HG03342 (cell line): ENCODE measurements around the gene LTA.
"Not testable (repeated sequence)": the region's sequence is repeated elsewhere in the genome, so short reads cannot be mapped to it uniquely, and the experiment has no call there.

ENCODE experiments used
- ATAC-seq: cut with Tn5 transposase; IDR thresholded peaks from one replicate; pipeline ENCODE4 v1.9.1; 2021; ENCODE audit warnings: mild to moderate bottlenecking, moderate library complexity; ENCODE audit not compliant: unreplicated experiment

Gene LTA

DNA sequence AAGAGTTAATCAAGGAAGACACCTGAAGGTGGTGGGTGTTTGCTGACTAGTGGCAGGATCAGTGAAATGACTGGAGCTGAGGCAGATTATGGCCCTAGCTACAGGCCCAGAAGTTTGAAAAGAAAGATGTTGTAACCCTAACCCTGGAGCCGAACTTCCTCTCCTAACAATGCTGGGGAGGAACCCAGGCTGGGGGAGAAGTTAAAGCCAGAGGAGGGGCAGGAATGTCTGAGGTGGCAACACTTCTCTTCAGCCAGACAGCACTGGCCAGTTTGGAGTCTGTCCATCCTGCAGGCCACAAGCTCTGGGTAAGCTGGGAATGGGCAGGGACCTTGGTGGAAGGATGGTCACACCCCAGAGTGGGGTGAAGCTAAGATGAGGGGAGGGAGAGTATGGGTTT, 13.9 kb downstream of the LTA start, which contains the start of gene LST1:
TSS of gene LST1 (plus strand) at position 270 of the 400 bp plus-strand sequence. CDS start 1,023 bp downstream, outside the sequence.
- no peak for ATAC-seq

DNA sequence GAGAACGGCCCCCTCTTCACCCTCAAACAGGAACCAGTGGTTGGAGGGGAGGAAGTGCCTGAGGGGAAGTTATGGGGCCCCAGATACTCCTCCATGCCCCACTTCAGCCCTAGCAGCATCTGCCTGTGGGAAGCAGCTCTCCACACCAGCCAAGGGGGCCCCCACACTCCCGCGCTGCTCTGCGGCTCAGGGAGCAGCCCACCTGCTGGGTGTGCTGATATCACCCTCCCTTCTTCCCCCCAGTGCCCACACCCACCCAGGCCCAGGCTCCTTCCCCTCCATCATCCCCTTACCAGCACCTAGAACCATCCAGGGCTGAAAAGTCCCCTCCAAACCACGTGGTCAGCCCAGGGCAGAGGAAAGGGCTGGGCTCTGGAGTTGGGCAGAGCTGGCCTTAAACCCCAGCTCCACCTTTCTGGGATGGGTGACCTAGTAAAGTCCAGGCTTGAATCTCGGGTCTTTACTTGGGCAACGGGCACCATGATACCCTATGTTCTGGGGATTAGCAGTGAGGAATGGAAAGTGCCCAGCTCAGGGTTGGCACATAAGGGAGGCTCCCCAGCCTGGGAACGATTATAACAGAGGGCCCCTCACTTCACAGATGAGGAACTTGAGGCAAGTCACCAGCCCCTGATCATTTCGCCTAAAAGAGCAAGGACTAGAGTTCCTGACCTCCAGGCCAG, 14.7 kb downstream of the LTA start:
- ATAC-seq, result no peak

DNA sequence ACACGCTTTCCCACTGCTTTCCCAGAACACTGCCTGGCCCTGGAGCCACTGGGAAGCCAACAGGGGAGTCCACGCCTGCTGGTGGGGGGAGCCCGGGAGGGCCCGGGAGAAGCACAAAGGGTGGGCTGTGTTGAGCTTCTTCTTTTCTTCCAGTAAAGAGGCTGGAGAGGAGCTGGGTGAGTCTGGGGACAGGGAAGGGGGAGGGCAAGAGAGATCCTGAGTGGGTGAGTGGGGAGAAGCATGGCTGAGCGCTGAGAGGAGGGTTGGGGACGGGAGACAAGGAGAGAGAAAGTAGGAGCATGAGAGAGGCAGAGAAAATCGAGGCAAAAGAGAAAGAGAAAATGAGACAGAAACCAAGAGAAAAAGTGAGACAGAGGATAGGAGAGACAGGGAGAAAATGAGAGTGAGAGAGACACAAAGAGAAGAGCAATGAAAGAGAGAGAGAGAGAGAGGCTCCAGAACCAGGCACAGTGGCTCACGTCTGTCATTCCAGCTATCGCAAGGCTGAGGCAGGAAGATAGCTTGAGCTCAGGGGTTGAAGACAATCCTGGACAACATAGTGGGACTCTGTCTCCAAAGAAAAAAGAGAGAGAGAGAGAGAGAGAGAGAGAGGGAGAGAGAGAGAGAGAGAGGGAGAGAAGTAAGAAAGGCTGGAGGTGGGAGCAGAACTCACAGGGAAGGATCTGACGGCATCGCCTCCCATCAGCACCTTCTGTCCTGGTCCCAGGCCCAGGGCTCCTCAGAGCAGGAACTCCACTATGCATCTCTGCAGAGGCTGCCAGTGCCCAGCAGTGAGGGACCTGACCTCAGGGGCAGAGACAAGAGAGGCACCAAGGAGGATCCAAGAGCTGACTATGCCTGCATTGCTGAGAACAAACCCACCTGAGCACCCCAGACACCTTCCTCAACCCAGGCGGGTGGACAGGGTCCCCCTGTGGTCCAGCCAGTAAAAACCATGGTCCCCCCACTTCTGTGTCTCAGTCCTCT, 16.0 kb downstream of the LTA start:
- no peak for ATAC-seq

DNA sequence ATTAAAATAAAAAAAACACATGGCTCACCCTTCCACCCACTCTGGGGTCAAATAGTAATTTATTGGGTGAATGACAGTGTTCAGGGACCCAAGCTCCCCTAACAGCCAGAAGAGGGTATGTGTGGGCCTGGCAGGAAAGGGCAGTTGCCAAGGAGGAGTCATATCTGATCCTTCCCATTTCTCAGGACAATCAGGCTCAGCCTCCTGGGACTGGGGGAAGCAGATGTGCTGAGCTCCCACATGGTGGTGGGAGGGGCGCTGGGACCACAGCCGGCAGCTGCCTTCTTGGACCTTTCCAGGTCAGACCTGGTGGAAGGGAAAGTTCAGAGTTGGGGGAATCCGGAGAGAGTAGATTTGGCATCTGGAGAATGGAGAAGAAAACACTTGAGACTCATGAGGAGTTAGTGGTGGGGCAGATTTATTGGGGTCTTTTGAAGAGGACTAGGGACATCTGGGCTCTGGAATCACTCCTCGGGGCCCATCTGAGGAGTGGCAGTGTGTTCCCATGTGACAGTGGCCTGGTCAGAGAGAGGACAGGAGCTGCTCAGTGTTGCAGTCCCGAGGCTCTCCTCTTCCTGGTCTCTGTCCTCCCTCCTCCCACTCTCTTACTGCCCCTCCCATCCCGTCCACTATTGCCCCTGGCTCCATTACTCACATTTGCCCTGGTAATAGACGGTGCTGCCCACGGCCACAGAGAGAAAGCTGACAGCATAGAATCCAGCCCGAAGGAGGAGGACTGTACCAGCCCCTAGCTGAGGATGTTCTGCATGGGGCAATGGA, 17.0 kb downstream of the LTA start:
- ATAC-seq, result no peak

DNA sequence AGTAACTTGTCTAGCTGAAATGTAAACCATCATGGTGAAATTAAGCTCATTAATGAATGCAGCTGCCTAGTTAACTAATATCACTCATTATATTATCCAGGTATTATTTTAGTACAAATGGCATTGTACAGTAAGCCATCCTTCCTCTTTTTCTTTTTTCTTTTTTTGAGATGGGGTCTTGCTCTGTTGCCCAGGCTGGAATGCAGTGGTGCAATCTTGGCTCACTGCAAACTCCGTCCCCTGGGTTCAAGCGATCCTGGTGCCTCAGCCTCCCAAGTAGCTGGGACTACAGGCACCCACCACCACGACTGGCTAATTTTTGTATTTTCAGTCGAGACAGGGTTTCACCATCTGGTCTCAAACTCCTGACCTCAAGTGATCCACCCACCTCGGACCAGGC, 18.6 kb downstream of the LTA start:
- not testable (repeated sequence) for ATAC-seq

DNA sequence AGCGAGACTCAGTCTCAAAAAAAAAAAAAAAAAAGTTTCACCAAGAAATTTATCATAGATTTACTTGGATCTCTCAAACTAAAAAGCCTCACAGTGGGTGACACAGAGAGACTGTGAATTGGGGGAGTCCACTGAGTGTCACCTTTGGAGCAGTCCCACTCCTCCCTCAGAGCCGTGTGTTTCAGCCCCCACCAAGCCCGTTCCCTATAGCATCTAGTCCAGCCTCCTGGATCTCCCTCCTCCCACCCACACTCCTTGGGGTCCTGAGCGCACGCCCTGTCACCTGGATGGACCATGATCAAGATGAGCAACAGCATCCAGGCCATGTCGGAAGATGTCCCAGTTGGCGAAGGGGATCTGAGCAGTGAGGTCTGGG, 20.3 kb downstream of the LTA start:
- no peak for ATAC-seq

DNA sequence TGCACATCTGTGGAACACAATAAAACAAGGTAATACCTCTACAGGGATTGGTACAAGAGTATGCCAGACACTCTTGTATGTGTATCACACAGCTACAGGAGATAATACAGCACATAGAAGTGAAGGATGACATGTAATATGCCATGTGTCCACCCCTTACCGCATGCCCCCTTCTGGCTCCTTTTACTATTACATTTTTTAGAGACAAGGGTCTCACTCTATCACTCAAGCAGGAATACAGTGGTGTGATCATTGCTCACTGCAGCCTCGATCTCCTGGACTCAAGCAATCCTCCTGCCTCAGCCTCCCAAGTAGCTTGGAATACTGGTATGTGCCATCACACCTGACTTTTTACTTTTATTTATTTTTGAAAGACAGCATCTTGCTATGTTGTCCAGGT, 24.9 kb downstream of the LTA start:
- no peak for ATAC-seq

DNA sequence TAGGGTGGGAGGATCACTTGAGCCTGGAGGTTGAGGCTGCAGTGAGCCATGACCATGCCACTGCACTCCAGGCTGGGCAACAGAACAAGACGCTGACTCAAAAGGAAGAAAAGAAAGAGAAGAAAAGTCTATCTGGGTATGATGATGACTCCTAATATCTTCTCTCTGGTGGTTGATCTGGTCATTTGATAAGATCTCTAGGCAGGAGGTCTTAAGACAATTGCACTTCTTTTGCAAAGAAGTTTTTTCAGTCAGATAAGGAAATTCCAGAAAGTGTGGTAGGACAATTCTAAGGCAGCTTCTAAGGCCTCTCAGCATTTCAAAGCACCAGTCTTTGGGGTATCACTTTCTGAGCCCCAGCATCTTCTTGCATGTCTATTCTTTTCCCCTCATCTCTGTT, 35.2 kb downstream of the LTA start:
- no peak for ATAC-seq

DNA sequence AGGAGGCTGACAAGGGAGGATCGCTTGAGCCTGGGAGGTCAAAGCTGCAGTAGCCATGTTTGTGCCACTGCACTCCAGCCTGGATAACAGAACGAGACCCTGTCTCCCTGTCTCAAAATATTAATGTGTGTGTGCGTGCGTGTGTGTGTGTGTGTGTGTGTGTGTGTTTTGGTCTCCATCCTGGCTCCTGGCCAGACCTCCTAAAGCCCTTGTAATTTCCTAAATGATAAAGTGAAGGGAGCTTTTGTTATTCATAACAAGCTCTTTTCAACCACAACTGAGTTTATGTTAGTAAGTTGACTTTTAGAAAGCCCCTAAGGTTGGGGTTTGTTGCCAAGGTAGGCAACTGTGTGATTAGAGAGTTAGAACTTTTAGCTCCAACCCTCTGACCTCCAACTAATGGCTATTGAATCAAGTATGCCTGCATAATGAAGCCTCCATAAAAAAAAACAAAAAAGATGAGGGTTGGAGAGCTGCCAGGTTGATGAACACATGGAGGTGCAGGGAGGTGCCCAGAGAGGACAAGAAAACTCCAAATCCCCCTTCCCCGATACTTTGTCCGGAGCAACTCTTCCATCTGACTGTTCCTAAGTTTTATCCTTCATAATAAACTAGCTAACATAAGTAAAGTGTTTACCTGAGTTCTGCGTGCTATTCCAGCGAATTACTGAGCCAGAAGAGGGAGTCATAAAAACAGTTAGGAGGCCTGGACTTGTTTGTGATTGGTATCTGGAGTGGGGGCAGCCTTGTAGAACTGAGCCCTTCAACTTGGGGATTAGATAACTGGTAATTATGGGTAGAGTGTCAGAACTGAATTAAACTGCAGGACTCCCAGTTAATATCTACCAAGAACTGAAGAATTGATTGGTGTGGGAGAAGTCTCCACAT, 37.7 kb downstream of the LTA start:
- no peak for ATAC-seq

DNA sequence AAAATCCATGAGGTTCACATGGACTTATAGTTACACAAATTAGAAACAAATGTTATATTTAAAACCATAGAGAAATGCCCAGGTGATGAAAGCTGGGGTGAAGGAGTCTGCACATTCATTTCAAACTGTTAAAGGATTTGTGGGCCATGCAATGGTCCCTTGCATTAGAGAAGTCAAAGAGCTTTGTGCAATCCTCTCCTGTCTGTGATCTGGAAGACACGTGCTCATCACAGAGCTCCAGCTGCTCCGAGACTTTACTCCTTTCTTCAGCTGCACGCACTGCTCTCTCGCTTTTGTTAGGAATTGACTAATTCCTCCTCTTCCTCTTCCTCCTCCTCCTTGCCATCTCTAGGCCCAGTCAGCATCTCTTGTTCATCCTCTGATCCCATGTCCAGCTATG, 38.9 kb downstream of the LTA start:
- ATAC-seq, result no peak

DNA sequence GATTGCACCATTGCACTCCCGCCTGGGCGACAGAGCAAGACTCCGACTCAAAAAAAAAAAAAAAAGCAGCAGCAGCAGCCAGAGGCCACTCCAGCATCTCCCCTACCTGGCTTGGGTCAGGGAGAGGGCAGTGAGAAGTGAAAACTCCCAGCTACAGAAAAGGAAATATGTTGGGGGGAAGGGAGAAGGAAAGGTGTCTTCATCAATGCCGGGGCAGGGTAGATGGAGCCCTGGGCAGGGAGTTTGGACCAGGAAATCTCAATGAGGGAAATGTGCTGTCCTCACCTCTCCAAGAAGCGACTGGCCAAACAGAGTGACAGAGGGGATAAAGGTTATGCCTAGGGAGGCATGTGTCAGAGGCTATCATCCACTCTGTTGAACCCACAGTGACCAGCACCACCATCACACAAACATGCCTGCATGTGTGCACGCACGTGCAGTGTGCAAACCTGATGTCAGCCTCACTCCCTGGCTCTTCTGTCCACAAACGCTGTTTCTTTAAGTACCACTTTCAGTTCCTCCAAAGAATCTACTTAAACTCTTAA, 42.1 kb downstream of the LTA start:
- ATAC-seq, result no peak

DNA sequence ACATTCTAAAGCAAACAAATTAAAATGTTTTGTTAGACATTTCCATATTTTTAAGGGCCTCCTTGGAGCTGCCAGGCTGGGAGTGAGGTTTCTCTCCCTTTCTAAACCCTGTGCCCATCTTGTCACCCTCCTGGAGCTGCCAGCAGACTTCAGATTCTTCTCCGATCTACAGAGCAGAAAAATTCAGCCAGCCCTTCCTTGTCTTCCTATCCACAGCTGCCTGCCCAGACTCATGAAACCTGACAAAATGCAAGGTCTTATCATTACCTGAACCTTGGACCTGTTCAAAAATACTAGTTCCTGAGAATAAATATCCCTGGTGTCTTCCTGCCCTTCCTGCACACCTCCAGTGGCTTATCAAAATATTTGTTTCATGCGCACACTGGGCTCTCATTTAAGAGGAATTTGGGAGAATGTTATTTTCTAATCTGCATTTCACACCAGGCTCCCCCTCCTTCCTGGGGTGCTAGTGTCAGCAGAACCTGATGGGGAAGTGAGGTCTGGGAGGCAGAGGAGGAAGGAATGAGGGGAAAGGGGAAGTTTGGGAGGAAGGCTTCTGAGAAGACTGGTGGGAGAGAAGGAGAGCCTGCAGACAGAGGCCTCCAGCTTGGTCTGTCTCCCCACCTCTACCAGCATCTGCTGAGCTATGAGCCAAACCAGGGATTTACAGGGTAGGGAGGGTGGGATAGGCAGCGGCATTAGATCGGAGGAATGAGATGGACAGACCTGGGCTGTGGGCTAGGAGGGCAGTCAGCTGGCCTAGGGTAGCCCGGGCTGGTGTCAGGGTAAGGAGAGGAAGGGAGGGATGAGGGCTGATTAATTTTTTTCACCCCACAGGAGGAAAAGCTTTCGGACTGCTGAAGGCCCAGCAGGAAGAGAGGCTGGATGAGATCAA, 42.8 kb downstream of the LTA start, which contains the start of gene AIF1:
TSS of gene AIF1 (plus strand) at position 551 of the 895 bp plus-strand sequence. CDS start at position 647, 96 bp downstream.
- ATAC-seq, result no peak

DNA sequence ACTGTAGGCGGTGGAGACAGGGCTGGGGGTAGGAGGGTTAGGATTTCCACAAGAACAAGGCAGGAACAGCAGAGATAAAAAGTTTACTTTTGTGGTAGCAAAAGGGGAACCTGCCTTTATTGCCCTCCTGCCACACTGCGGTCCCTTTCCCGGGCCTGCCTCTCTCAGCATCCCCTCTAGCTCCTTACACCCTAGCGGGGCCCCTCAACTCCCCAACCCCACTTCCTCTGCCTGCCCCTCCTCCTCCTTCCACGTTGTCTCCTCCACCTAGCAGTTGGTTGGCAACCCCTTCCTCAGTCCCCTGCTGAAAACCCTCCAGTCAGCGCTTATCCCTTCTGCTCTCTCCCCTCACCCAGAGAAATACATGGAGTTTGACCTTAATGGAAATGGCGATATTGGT, 43.7 kb downstream of the LTA start:
- no peak for ATAC-seq

DNA sequence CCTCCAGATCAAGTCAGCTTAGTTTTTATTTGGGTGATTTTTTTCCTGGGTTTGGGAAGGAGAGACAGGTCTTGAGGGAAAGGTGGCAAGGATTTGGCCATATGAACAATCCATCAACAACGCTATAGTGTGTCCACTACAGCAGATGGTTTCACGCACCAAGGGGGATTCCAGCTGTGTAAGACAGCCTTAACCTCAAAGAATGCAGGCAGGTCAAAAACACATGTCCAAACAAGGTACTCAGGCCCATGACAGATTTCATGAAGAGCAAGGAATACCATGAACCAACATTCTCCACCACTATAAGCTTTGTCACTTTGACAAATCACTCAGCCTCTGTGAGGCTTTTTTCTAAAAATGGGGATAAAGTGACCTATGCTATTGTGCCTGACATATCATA, 44.9 kb downstream of the LTA start:
- ATAC-seq, result no peak

DNA sequence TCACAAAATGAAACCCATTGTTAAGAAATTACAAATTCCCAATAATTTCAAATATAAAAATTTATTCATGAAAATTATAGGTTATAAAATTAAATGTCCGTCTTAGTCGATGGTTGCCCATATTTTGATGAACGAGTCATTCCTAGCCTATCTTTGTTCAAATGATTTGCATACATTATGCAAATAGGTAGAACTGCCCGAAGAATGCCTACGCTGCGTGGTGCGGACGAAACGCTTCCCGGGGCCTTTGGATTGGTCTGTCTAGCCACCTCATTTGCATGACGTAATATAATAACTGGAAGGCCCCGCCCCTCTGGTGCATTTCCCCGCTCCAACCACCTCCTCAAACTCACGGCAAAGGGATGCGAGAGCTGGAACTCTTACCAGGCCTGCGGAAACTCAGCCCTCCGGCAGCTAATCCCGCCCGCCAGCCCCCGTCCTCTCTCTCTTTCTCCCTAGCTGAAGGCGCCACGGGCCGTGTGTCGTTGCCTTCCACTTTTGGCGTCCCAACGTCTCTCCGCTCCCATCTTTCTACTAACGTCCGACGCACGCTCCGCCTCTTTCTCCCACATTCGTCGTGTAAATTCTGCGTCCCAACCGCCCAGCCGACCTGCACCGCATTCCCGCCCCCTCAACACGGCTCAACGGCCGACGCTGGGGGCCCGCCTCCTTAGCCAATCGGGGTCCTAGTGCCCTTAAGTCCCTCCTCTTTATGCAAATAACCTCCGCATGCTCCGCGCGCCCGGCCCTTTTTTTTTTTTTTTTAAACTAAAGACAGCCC, 47.9 kb downstream of the LTA start:
- ATAC-seq, result peak; percentile 76

DNA sequence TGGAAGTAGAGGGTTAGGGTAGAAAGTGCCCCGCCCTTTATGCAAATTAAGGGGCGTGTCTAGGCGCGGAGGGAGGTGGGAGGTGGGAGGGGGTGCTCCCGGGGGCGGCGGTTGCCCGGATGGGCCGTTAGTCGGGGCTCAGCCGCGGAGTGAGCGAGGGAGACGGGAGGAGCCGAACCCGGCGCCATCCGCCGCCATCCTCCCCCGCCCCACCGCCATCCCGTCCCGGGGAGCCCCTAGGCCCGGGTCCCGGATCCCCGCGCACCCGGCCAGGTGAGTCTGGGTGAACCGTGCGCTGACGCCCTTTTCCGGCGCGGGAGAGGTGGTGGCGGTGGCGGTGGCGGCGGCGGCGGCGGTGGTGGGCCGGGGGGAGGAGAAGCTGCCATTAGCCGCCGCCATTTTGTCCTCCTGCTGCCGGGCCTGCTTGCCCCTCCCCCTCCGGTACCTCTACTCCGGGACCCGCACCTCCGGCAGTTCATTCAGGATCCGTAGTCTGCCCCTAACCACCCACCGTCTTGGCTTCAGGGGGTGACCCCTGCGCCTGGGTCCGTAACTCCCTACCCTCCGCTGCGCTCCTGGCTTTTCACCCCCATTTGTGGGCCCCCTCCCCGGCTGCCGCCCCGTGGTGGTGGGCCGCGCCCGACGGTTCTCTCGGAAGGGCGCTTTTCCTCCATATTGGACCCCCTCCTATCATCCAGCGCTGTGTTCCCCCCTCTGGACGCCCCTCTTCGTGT, 48.7 kb downstream of the LTA start, which contains the start of gene PRRC2A:
TSS of gene PRRC2A (plus strand) at position 130 of the 734 bp plus-strand sequence. CDS start 2,075 bp downstream, outside the sequence.
- peak; percentile 46 for ATAC-seq

DNA sequence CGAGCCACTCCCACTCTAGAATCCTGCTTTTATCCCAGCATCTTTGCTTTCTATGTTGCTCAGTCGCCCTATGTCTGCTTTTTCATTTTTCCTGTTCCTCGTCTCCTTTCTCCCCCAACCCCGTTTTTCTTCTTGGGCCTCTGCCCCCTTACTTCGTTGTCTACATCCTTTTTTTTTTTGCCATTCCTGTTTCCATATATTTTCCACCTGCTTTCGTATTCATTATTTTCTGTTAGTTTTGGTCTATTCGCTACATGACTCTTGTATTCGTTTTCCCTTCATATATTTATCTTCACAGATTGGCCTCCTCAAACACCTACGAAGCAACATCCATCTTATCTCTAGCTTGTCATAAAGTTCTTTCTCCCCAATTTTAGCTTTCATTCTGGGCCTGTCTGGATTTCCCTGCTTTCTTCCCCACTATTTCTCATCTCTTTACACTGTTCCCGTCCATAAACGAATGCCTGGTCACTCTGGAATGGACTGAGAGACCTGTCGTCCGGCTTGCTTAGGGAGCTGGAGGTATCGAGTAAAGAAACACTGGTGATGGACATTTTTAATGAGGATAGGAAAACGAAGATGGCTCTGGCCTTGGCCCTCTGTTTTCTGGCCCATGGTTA, 49.3 kb downstream of the LTA start:
- ATAC-seq, result no peak
